Progenitor cell of endocrine pancreas (in vitro differentiated cells): Measurements from ENCODE around the gene ANKS1B. TPM values are rescaled to one million over a fixed set of nuclear protein-coding genes. Genes with fewer than 3 reads are reported as not detected.
"Not testable (repeated sequence)": the region's sequence is repeated elsewhere in the genome, so short reads cannot be mapped to it uniquely, and the experiment has no call there.

Source experiments
- DNase-seq: peaks from one replicate; pipeline ENCODE4 v3.0.0; 2021; ENCODE audit warnings: low spot score; ENCODE audit not compliant: unreplicated experiment
- H3K27ac Mint-ChIP-seq: 2 replicates; pipeline ENCODE4 v1.8.0; 2021; ENCODE audit warnings: mild to moderate bottlenecking, moderate library complexity, mixed read lengths
- H3K27me3 Mint-ChIP-seq: 2 replicates; pipeline ENCODE4 v1.8.0; 2021; ENCODE audit warnings: mixed read lengths
- H3K36me3 Mint-ChIP-seq: 2 replicates; pipeline ENCODE4 v1.8.0; 2022; ENCODE audit warnings: mixed read lengths; ENCODE audit not compliant: insufficient read depth
- H3K4me1 Mint-ChIP-seq: 2 replicates; pipeline ENCODE4 v1.8.0; 2021; ENCODE audit warnings: low read depth, mixed read lengths
- H3K4me3 Mint-ChIP-seq: 2 replicates; pipeline ENCODE4 v1.8.0; 2021; ENCODE audit warnings: low read depth, mild to moderate bottlenecking, moderate library complexity, mixed read lengths
- H3K9me3 Mint-ChIP-seq: 2 replicates; pipeline ENCODE4 v1.8.0; 2021; ENCODE audit warnings: low read depth, mixed read lengths
- CTCF ChIP-seq: fragments of 200-600 bp; sonication (generic); IDR thresholded peaks from one replicate; pipeline ENCODE4 v1.5.0; 2021; ENCODE audit warnings: antibody characterized with exemption, mild to moderate bottlenecking; ENCODE audit not compliant: unreplicated experiment
- total RNA-seq: library from RNA; stranded (reverse); gene quantifications from 2 replicates; pipeline ENCODE4 v1.2.1, GENCODE V29; 2021

The ANKS1B gene
- total RNA-seq, 1 donor from 2014 or later = 10.1 TPM

GRCh38 chr12:99649551-99649950 is 335.2 kb downstream of the ANKS1B start:
- Mint-ChIP-seq H3K27ac (no peak overlapping the region), H3K36me3 (no peaks in the 10 kb centered on the region), H3K9me3 (no peaks in the 10 kb centered on the region), H3K4me3 (no peak overlapping the region), H3K4me1 (no peaks in the 10 kb centered on the region), H3K27me3 (no peaks in the 10 kb centered on the region)
- no peak for TF ChIP-seq CTCF
- no peak for DNase-seq

DNA sequence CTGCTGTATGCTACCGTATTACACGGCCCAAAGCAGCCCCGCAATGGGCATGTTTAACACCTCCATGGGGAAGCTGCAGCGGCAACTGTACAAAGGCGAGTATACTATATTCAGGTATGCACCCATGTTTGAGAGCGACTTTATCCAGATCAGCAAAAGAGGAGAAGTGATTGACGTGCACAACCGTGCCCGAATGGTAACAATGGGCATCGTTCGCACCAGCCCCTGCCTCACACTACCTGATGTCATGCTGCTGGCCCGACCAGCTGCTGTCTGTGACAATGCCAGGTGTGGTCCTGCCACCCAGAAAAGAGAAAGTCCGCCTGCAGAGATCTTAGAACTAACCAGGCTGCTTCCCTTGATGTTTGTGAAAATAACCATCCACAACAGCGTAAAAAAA is 336.6 kb downstream of the ANKS1B start:
- no peak for TF ChIP-seq CTCF
- no peaks in the 10 kb centered on the region for H3K4me1 Mint-ChIP-seq
- H3K27me3 Mint-ChIP-seq = no peaks in the 10 kb centered on the region
- no peaks in the 10 kb centered on the region for H3K36me3 Mint-ChIP-seq
- no peak overlapping the region for H3K4me3 Mint-ChIP-seq
- no peak for DNase-seq
- H3K9me3 Mint-ChIP-seq = peaks cover 7% of the 10 kb centered on the region
- H3K27ac Mint-ChIP-seq = no peak overlapping the region

GRCh38 chr12:99647453-99647852 is 337.3 kb downstream of the ANKS1B start, which contains the start of gene GARIN6:
GARIN6 (plus strand) TSS chr12:99647753; CDS start chr12:99648175, 422 bp downstream.
- H3K36me3 Mint-ChIP-seq = no peaks in the 10 kb centered on the region
- peaks cover 12% of the 10 kb centered on the region for H3K9me3 Mint-ChIP-seq
- TF ChIP-seq CTCF = no peak
- H3K4me1 Mint-ChIP-seq = no peaks in the 10 kb centered on the region
- no peaks in the 10 kb centered on the region for H3K27me3 Mint-ChIP-seq
- H3K4me3 Mint-ChIP-seq = no peak within 1 kb of the TSS
- no peak for DNase-seq
- no peak within 1 kb of the TSS for H3K27ac Mint-ChIP-seq

DNA sequence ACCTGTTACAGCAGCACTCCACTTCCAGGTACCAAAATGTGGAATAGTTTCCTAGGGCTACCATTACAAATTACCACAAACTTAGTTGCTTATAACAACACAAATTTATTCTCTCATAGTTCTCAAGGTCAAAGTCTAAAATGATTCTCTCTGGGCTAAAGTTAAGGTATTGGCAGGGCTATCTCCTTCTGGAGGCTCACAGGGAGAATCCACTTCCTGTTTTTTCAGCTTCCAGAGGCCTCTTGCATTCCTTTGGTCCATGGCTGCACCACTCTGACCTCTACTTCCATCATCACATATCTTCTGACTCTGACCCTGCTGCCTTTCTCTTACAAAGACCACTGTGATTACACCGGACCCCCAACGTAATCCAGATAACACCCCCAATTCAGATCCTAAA is 340.1 kb downstream of the ANKS1B start:
- no peak for TF ChIP-seq CTCF
- peaks cover 12% of the 10 kb centered on the region for H3K9me3 Mint-ChIP-seq
- no peaks in the 10 kb centered on the region for H3K27me3 Mint-ChIP-seq
- H3K4me3 Mint-ChIP-seq = no peak overlapping the region
- H3K4me1 Mint-ChIP-seq = no peaks in the 10 kb centered on the region
- no peak overlapping the region for H3K27ac Mint-ChIP-seq
- H3K36me3 Mint-ChIP-seq = no peaks in the 10 kb centered on the region
- DNase-seq = no peak

DNA sequence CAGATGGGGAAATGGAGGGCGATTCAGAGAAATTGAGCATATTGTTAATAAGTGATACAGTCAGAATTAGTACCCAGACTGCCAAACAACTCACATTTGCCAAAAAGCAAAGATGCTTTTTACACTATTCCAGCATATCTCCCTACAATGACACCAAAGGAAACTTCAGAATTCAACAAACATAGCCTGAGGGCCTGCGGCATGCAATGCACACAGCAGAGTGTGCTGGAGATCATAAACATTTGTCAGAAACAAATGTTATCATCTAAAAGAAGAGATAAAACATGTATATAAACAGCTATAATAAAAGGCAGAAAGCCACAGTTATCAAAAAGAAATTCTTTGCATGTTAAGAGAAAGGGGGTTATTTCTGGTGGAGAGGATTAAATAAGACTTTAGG is 357.3 kb downstream of the ANKS1B start:
- DNase-seq = no peak
- no peaks in the 10 kb centered on the region for H3K36me3 Mint-ChIP-seq
- no peak overlapping the region for H3K4me3 Mint-ChIP-seq
- no peaks in the 10 kb centered on the region for H3K27me3 Mint-ChIP-seq
- no peak for TF ChIP-seq CTCF
- no peak overlapping the region for H3K27ac Mint-ChIP-seq
- peaks cover 8% of the 10 kb centered on the region for H3K9me3 Mint-ChIP-seq
- H3K4me1 Mint-ChIP-seq = no peaks in the 10 kb centered on the region

GRCh38 chr12:99624591-99624990 is 360.1 kb downstream of the ANKS1B start:
- H3K9me3 Mint-ChIP-seq = peaks cover 24% of the 10 kb centered on the region
- H3K36me3 Mint-ChIP-seq, H3K4me3 Mint-ChIP-seq, H3K27ac Mint-ChIP-seq, H3K27me3 Mint-ChIP-seq, DNase-seq, H3K4me1 Mint-ChIP-seq: not testable (repeated sequence)
